ENCODE data around the gene CENPU. TPM values are rescaled to one million over a fixed set of nuclear protein-coding genes. Genes with fewer than 3 reads are reported as not detected.

Gene CENPU
- total and polyA plus RNA-seq, 2 of the 8 experiments (the other 6 are each of a cell fraction or from before 2014, with no cell fraction given): 32.1 to 122 TPM

DNA sequence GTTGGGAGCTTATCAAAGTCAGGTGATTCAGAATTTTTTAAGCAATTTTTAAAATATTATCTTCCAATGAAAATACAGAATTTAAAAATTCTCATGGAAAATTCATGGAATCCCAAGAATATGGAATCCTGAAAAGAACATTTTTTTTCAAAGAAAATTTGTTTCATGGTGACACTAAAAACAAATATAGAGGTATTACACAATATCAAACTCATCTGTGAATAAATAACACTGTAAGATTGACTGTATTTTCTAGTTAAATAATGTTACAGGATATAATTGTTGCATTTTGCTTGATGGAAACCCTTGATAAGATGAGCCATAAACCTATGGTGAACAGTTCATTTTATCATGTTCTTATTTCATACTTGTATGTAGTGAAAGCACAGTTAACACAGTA, 72.9 kb downstream of the CENPU start (continued):
- TF ChIP-seq, protein P1, sequence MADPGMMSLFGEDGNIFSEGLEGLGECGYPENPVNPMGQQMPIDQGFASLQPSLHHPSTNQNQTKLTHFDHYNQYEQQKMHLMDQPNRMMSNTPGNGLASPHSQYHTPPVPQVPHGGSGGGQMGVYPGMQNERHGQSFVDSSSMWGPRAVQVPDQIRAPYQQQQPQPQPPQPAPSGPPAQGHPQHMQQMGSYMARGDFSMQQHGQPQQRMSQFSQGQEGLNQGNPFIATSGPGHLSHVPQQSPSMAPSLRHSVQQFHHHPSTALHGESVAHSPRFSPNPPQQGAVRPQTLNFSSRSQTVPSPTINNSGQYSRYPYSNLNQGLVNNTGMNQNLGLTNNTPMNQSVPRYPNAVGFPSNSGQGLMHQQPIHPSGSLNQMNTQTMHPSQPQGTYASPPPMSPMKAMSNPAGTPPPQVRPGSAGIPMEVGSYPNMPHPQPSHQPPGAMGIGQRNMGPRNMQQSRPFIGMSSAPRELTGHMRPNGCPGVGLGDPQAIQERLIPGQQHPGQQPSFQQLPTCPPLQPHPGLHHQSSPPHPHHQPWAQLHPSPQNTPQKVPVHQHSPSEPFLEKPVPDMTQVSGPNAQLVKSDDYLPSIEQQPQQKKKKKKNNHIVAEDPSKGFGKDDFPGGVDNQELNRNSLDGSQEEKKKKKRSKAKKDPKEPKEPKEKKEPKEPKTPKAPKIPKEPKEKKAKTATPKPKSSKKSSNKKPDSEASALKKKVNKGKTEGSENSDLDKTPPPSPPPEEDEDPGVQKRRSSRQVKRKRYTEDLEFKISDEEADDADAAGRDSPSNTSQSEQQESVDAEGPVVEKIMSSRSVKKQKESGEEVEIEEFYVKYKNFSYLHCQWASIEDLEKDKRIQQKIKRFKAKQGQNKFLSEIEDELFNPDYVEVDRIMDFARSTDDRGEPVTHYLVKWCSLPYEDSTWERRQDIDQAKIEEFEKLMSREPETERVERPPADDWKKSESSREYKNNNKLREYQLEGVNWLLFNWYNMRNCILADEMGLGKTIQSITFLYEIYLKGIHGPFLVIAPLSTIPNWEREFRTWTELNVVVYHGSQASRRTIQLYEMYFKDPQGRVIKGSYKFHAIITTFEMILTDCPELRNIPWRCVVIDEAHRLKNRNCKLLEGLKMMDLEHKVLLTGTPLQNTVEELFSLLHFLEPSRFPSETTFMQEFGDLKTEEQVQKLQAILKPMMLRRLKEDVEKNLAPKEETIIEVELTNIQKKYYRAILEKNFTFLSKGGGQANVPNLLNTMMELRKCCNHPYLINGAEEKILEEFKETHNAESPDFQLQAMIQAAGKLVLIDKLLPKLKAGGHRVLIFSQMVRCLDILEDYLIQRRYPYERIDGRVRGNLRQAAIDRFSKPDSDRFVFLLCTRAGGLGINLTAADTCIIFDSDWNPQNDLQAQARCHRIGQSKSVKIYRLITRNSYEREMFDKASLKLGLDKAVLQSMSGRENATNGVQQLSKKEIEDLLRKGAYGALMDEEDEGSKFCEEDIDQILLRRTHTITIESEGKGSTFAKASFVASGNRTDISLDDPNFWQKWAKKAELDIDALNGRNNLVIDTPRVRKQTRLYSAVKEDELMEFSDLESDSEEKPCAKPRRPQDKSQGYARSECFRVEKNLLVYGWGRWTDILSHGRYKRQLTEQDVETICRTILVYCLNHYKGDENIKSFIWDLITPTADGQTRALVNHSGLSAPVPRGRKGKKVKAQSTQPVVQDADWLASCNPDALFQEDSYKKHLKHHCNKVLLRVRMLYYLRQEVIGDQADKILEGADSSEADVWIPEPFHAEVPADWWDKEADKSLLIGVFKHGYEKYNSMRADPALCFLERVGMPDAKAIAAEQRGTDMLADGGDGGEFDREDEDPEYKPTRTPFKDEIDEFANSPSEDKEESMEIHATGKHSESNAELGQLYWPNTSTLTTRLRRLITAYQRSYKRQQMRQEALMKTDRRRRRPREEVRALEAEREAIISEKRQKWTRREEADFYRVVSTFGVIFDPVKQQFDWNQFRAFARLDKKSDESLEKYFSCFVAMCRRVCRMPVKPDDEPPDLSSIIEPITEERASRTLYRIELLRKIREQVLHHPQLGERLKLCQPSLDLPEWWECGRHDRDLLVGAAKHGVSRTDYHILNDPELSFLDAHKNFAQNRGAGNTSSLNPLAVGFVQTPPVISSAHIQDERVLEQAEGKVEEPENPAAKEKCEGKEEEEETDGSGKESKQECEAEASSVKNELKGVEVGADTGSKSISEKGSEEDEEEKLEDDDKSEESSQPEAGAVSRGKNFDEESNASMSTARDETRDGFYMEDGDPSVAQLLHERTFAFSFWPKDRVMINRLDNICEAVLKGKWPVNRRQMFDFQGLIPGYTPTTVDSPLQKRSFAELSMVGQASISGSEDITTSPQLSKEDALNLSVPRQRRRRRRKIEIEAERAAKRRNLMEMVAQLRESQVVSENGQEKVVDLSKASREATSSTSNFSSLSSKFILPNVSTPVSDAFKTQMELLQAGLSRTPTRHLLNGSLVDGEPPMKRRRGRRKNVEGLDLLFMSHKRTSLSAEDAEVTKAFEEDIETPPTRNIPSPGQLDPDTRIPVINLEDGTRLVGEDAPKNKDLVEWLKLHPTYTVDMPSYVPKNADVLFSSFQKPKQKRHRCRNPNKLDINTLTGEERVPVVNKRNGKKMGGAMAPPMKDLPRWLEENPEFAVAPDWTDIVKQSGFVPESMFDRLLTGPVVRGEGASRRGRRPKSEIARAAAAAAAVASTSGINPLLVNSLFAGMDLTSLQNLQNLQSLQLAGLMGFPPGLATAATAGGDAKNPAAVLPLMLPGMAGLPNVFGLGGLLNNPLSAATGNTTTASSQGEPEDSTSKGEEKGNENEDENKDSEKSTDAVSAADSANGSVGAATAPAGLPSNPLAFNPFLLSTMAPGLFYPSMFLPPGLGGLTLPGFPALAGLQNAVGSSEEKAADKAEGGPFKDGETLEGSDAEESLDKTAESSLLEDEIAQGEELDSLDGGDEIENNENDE (IDR thresholded peaks at IDR 0.05; ENCODE audit: insufficient replicate concordance, low read length): no peak
- TF ChIP-seq RXRA (IDR thresholded peaks at IDR 0.05; ENCODE audit: insufficient read depth, low read depth, low read length) (no peak), HDAC2 (IDR thresholded peaks at IDR 0.05; ENCODE audit: borderline replicate concordance in 1 of 2, low read depth in 2 of 2, low read length in 2 of 2) (no peak), KDM5A (IDR thresholded peaks at IDR 0.05; ENCODE audit: low read length) (no peak), BACH1 (IDR thresholded peaks at IDR 0.05; ENCODE audit: low read length) (no peak), POLR2A (IDR thresholded peaks at IDR 0.05; ENCODE audit: control extremely low read depth in 1 of 2, low read depth in 2 of 2, low read length in 2 of 2) (no peak), SIX5 (IDR thresholded peaks at IDR 0.05; ENCODE audit: low read depth, low read length) (no peak), SP2 (IDR thresholded peaks at IDR 0.05; ENCODE audit: low read length) (no peak)
- TF ChIP-seq, protein P2, sequence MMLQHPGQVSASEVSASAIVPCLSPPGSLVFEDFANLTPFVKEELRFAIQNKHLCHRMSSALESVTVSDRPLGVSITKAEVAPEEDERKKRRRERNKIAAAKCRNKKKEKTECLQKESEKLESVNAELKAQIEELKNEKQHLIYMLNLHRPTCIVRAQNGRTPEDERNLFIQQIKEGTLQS (IDR thresholded peaks at IDR 0.05; ENCODE audit: insufficient read depth, low read depth, low read length): no peak
- TF ChIP-seq, protein P3, sequence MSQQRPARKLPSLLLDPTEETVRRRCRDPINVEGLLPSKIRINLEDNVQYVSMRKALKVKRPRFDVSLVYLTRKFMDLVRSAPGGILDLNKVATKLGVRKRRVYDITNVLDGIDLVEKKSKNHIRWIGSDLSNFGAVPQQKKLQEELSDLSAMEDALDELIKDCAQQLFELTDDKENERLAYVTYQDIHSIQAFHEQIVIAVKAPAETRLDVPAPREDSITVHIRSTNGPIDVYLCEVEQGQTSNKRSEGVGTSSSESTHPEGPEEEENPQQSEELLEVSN (IDR thresholded peaks at IDR 0.05): no peak

Measured in H1 (cell line).